ENCODE measurements around the gene ZFR2. TPM values are rescaled to one million over a fixed set of nuclear protein-coding genes. Genes with fewer than 3 reads are reported as not detected.
"Not testable (repeated sequence)": the region's sequence is repeated elsewhere in the genome, so short reads cannot be mapped to it uniquely, and the experiment has no call there.

The ZFR2 gene
- total RNA-seq, 3 donors from 2014 or later = 0.66 TPM; not detected in 2

- Histone ChIP-seq H3K4me3 (no peak overlapping the region), H3K4me1 (ENCODE audit: low read depth) (no peaks in the 10 kb centered on the region), H3K9me3 (no peaks in the 10 kb centered on the region), H3K36me3 (ENCODE audit: low read depth) (no peaks in the 10 kb centered on the region)
- no peak for TF ChIP-seq CTCF (IDR thresholded peaks at IDR 0.05)
- DNase-seq (no peak), ATAC-seq (no peak)
- intact Hi-C loops (cut with DNase I, micrococcal nuclease) = no loop called here
Measured at GRCh38 chr19:3897936-3898335, 29.1 kb upstream of the ZFR2 start.

- TF ChIP-seq CTCF (IDR thresholded peaks at IDR 0.05) = no peak
- Histone ChIP-seq H3K4me1 (ENCODE audit: low read depth) (no peaks in the 10 kb centered on the region), H3K36me3 (ENCODE audit: low read depth) (no peaks in the 10 kb centered on the region), H3K4me3 (no peak overlapping the region), H3K9me3 (no peaks in the 10 kb centered on the region)
- no peak for DNase-seq
- no peak for ATAC-seq
- intact Hi-C loops (cut with DNase I, micrococcal nuclease) = no loop called here
Measured at GRCh38 chr19:3895788-3896187, 26.9 kb upstream of the ZFR2 start.

GRCh38 chr19:3894959-3895358 lies 26.1 kb upstream of the ZFR2 start:
- DNase-seq; H3K4me3 ChIP-seq; intact Hi-C loops (cut with DNase I, micrococcal nuclease); H3K9me3 ChIP-seq; H3K36me3 ChIP-seq (ENCODE audit: low read depth); ATAC-seq; H3K4me1 ChIP-seq (ENCODE audit: low read depth): not testable (repeated sequence)

- no peaks in the 10 kb centered on the region for H3K9me3 ChIP-seq
- TF ChIP-seq CTCF (IDR thresholded peaks at IDR 0.05) = no peak
- H3K36me3 ChIP-seq (ENCODE audit: low read depth) = no peaks in the 10 kb centered on the region
- H3K4me1 ChIP-seq (ENCODE audit: low read depth) = no peaks in the 10 kb centered on the region
- ATAC-seq = no peak
- intact Hi-C loops (cut with DNase I, micrococcal nuclease) = no loop called here
- H3K4me3 ChIP-seq = no peak overlapping the region
- DNase-seq = no peak
Measured at GRCh38 chr19:3893509-3894179, 24.8 kb upstream of the ZFR2 start.

- Histone ChIP-seq H3K4me3 (no peak overlapping the region), H3K4me1 (ENCODE audit: low read depth) (no peaks in the 10 kb centered on the region), H3K36me3 (ENCODE audit: low read depth) (no peaks in the 10 kb centered on the region), H3K9me3 (no peaks in the 10 kb centered on the region)
- DNase-seq (no peak), ATAC-seq (no peak)
- intact Hi-C loops (cut with DNase I, micrococcal nuclease) = no loop called here
- no peak for TF ChIP-seq CTCF (IDR thresholded peaks at IDR 0.05)
Measured at GRCh38 chr19:3890591-3890990, 21.8 kb upstream of the ZFR2 start.

GRCh38 chr19:3882041-3882384 lies 13.2 kb upstream of the ZFR2 start:
- Histone ChIP-seq H3K4me3 (no peak overlapping the region), H3K9me3 (no peaks in the 10 kb centered on the region), H3K4me1 (ENCODE audit: low read depth) (no peaks in the 10 kb centered on the region), H3K36me3 (ENCODE audit: low read depth) (no peaks in the 10 kb centered on the region)
- ATAC-seq (no peak), DNase-seq (no peak)
- intact Hi-C loops (cut with DNase I, micrococcal nuclease) = no loop called here
- TF ChIP-seq CTCF (IDR thresholded peaks at IDR 0.05) = no peak
